Measurements from ENCODE around the gene TBCD.

Gene TBCD

GRCh38 chr17:82878527-82878926 lies 126.7 kb downstream of the TBCD start:
- no peak overlapping the region for H3K9ac ChIP-seq (ENCODE audit: low read length)
- no peaks in the 10 kb centered on the region for H3K27me3 ChIP-seq (ENCODE audit: low read depth, low read length)
- peaks cover under 1% of the 10 kb centered on the region for H3K36me3 ChIP-seq (replicated peaks; ENCODE audit: low read depth, low read length)
- 0 out of 2 replicates have a peak, but pooled peaks cover 5% of the 10 kb centered on the region for H3K4me1 ChIP-seq (ENCODE audit: low read length)
- no peaks in the 10 kb centered on the region for H3K79me2 ChIP-seq (ENCODE audit: low read length)
- no peak overlapping the region for H3K4me2 ChIP-seq (ENCODE audit: low read length)
- H3K27ac ChIP-seq (ENCODE audit: low read length), result no peak overlapping the region
- TF ChIP-seq CTCF (IDR thresholded peaks at IDR 0.05; ENCODE audit: low read depth, low read length) (no peak), EZH2phosphoT487 (IDR thresholded peaks at IDR 0.05; ENCODE audit: low read depth) (no peak)
- H3K9me3 ChIP-seq (ENCODE audit: insufficient read depth, low read length), result no peaks in the 10 kb centered on the region
- H3K4me3 ChIP-seq (ENCODE audit: low read length), result no peak overlapping the region
- H2AFZ ChIP-seq (ENCODE audit: low read depth, low read length), result no peak overlapping the region
- H4K20me1 ChIP-seq (ENCODE audit: insufficient read depth, low read length), result peaks cover 21% of the 10 kb centered on the region

- Histone ChIP-seq H3K9ac (ENCODE audit: low read length) (no peak overlapping the region), H3K4me3 (ENCODE audit: low read length) (no peak overlapping the region), H3K4me1 (ENCODE audit: low read length) (0 out of 2 replicates have a peak, but pooled peaks cover 5% of the 10 kb centered on the region)
Measured at GRCh38 chr17:82879241-82879640, 127.4 kb downstream of the TBCD start.

GRCh38 chr17:82880620-82881323 lies 128.9 kb downstream of the TBCD start:
- no peak overlapping the region for H3K27ac ChIP-seq (ENCODE audit: low read length)
- 0 out of 2 replicates have a peak, but pooled peaks cover 5% of the 10 kb centered on the region for H3K4me1 ChIP-seq (ENCODE audit: low read length)
- no peaks in the 10 kb centered on the region for H3K79me2 ChIP-seq (ENCODE audit: low read length)
- H3K36me3 ChIP-seq (replicated peaks; ENCODE audit: low read depth, low read length), result no peaks in the 10 kb centered on the region
- H3K9ac ChIP-seq (ENCODE audit: low read length), result no peak overlapping the region
- H3K4me3 ChIP-seq (ENCODE audit: low read length), result no peak overlapping the region
- no peak for TF ChIP-seq EZH2phosphoT487 (IDR thresholded peaks at IDR 0.05; ENCODE audit: low read depth)
- no peak for TF ChIP-seq CTCF (IDR thresholded peaks at IDR 0.05; ENCODE audit: low read depth, low read length)
- no peak overlapping the region for H3K4me2 ChIP-seq (ENCODE audit: low read length)
- peaks cover 9% of the 10 kb centered on the region; the same call in 1 of the 2 replicates for H4K20me1 ChIP-seq (ENCODE audit: insufficient read depth, low read length)
- H3K27me3 ChIP-seq (ENCODE audit: low read depth, low read length), result no peaks in the 10 kb centered on the region
- no peaks in the 10 kb centered on the region for H3K9me3 ChIP-seq (ENCODE audit: insufficient read depth, low read length)
- H2AFZ ChIP-seq (ENCODE audit: low read depth, low read length), result no peak overlapping the region

More at GRCh38 chr17:82879241-82879640, 127.4 kb downstream of the TBCD start:
- H2AFZ ChIP-seq (ENCODE audit: low read depth, low read length), result no peak overlapping the region
- H4K20me1 ChIP-seq (ENCODE audit: insufficient read depth, low read length), result peaks cover 17% of the 10 kb centered on the region
- no peak overlapping the region for H3K4me2 ChIP-seq (ENCODE audit: low read length)
- no peaks in the 10 kb centered on the region for H3K36me3 ChIP-seq (replicated peaks; ENCODE audit: low read depth, low read length)
- no peak for TF ChIP-seq EZH2phosphoT487 (IDR thresholded peaks at IDR 0.05; ENCODE audit: low read depth)
- no peak for TF ChIP-seq CTCF (IDR thresholded peaks at IDR 0.05; ENCODE audit: low read depth, low read length)
- no peaks in the 10 kb centered on the region for H3K9me3 ChIP-seq (ENCODE audit: insufficient read depth, low read length)
- no peak overlapping the region for H3K27ac ChIP-seq (ENCODE audit: low read length)
- no peaks in the 10 kb centered on the region for H3K79me2 ChIP-seq (ENCODE audit: low read length)
- H3K27me3 ChIP-seq (ENCODE audit: low read depth, low read length), result no peaks in the 10 kb centered on the region

- H3K79me2 ChIP-seq (ENCODE audit: low read length), result no peaks in the 10 kb centered on the region
- no peak overlapping the region for H3K27ac ChIP-seq (ENCODE audit: low read length)
- no peaks in the 10 kb centered on the region for H3K36me3 ChIP-seq (replicated peaks; ENCODE audit: low read depth, low read length)
- peaks cover 9% of the 10 kb centered on the region; the same call in 1 of the 2 replicates for H4K20me1 ChIP-seq (ENCODE audit: insufficient read depth, low read length)
- H3K4me1 ChIP-seq (ENCODE audit: low read length), result 0 out of 2 replicates have a peak, but pooled peaks cover 5% of the 10 kb centered on the region
- no peak overlapping the region for H2AFZ ChIP-seq (ENCODE audit: low read depth, low read length)
- no peaks in the 10 kb centered on the region for H3K9me3 ChIP-seq (ENCODE audit: insufficient read depth, low read length)
- no peak overlapping the region for H3K4me3 ChIP-seq (ENCODE audit: low read length)
- no peak overlapping the region for H3K4me2 ChIP-seq (ENCODE audit: low read length)
- no peaks in the 10 kb centered on the region for H3K27me3 ChIP-seq (ENCODE audit: low read depth, low read length)
- TF ChIP-seq EZH2phosphoT487 (IDR thresholded peaks at IDR 0.05; ENCODE audit: low read depth) (no peak), CTCF (IDR thresholded peaks at IDR 0.05; ENCODE audit: low read depth, low read length) (no peak)
- H3K9ac ChIP-seq (ENCODE audit: low read length), result no peak overlapping the region
Measured at GRCh38 chr17:82881324-82881823, 129.5 kb downstream of the TBCD start.

Measured in OCI-LY3 (cell line).